ENCODE results near the gene ITGB4.

The ITGB4 gene

DNA sequence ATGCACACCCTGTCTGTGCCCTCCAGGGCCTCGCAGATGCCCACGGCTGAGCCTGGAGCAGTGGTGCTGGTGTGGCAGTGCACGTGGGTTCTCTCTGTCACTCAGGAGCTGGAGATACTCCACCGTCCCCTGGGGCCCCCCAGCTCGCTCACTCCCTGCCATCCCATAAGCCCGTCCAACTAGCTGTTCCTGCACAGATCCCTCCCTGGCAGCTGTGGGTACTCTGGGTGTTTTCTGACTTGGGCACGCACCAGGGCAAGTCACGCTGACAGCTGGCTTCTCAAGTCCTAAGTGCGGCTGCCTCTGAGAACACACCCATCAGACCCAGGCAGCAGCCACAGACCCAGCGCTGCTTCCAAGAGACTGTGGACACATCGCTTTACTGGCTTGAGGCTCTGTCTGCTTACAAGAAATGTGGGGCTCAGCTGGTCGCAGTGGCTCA, 25.4 kb upstream of the ITGB4 start:
- no peak for FAIRE-seq
- DNase-seq (ENCODE audit: extremely low spot score, insufficient read length, low read depth): no peak

DNA sequence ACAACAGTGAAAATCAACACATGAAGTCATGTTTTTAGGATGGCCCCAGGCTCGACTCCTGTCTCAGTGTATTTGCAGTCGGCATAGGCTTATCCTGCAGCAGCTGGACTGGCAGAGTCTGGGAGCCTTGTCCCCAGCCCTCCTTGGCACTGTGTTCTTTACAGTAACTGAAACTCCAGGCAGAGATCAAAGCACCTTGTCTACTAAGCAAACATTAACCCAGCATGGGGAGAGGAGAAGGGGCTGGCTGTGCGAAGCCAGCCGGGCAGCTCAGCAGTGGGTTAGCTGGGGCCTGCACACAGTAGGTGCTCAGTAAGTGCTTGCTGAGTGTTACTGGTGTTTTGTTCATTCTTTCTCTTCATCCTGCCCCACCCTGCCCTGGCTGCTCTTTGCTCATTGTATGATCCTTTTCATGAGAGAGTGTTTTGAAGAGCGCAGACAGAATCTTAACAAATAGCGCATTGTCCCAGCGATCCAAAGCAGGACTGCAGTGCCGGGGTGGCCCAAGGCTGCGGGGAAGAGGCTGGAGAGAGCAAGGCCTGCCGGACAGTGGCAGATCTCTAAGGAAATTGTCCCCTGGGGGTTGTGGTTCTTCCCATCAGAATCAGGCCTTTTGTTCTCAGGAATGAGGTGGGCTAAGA, 23.5 kb upstream of the ITGB4 start:
- FAIRE-seq (no peak), DNase-seq (ENCODE audit: extremely low spot score, insufficient read length, low read depth) (no peak)

DNA sequence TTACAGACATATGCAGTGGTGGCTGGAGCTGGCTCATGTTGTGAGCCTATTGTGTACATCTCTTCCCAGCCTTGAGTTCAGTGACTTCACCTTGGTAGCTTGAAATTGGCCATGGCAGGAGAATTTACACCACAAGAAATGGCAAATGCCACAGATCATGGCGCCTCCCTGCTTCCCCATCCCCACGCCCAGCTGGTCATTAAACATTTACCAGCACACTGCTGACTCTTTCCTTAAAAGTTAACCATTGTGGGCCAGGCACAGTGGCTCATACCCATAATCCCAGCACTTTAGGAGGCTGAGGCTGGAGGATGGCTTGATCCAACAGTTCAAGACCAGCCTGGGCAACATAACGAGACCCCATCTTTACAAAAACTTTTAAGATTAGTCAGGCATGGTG, 22.6 kb upstream of the ITGB4 start:
- no peak for DNase-seq (ENCODE audit: extremely low spot score, insufficient read length, low read depth)
- FAIRE-seq: no peak

DNA sequence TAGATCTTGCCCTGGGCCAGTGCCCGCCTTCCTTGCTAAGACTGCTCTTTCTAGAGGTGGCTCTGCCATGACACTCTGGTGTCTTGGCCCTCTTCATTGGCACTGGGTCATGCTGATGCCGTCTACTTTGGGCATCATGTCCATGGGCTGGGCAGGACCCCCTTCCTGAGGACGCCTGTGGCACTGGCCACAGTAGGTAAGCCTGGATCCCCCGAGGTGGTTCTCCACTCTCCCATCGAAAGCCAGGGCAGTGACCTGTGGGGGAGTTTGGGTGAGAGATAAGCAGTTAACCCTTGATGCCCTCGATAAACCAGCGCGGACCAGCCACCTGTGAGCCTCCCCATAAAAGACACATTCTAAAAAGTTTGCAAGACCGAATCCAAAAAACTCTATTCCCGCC, 20.0 kb upstream of the ITGB4 start:
- DNase-seq (ENCODE audit: extremely low spot score, insufficient read length, low read depth) (no peak), FAIRE-seq (no peak)

DNA sequence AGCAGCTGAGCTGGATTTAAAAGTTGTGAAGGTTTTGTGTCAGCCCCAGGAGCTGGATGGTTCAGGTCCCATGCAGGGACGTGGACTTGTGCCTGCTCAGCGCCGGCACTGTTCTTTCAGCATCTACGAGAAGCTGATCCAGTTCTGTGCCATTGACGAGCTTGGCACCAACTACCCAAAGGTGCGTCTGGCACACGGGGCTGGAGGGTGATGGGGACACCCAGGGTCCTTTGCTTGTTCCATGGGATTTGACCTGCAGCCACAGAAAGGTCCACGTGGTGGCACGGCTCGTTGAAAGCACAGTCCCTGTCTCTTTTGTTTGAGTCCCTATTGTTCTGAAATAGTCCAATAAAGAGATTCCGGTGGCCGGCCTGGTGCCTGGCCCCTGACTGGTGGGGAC, 18.1 kb upstream of the ITGB4 start:
- FAIRE-seq (no peak), DNase-seq (ENCODE audit: extremely low spot score, insufficient read length, low read depth) (no peak)

DNA sequence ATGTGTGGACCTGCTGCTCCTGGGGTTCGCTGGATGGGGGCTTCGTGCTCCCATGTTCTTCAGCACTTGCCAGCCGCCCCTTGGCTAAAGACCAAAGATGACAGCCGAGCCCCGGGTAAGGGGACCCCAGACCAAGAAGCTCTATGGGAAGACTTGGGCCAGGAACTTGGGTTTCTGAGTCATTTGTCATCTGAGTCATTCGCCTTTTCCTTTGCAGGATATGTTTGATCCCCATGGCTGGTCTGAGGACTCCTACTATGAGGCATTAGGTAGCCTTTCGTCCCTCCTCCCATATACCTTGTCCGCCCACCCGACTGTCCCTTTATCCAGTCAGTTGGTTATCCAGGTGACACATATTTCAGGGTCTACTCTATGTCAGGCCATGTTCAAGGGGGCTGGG, 17.7 kb upstream of the ITGB4 start:
- FAIRE-seq (no peak), DNase-seq (ENCODE audit: extremely low spot score, insufficient read length, low read depth) (no peak)

DNA sequence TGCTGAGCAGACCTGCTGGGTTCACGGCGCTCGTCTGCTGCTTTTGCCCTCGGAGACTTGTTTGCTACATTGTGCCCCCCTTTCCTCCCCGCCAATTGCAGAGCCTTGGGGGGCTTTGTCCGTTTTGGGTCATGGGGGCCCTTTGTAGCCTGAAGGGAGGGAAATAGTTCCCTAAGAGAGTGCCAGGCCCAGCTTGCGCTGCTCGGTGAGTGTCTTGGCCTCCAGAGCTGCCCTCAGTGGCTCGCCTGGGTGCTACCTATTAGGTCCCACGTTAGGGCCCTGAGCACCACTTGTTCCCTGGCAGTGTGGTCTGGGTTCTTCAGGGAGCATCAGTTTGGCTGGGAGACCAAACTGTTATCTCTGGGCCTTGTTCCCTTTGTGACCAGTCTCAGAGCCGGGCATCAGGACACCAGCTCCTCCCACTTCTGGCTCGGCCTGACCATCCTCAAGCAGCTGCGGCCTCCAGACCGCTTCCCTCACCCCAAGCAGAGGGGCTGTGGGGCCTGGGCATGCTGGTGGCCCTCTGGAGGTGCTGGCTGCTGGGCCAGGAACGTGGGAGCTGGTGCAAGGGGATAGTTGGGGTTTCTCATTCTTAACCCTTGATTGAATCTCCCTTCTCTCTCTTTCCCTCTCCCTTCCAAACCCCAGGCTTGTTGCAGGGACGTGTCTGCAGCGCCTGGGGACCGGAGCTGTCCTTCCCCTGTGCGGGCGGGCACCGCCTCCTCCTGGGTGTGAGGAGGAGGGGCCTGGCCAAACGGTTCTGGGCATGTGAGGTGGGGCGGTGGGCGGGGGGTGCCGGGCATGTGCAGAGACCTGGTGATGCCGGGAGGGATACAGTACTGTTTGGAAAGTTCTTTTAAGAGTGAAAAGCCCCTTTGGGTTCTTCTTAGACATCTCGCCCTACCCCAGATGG, 16.0 kb upstream of the ITGB4 start:
- DNase-seq (ENCODE audit: extremely low spot score, insufficient read length, low read depth) (no peak), FAIRE-seq (no peak)

DNA sequence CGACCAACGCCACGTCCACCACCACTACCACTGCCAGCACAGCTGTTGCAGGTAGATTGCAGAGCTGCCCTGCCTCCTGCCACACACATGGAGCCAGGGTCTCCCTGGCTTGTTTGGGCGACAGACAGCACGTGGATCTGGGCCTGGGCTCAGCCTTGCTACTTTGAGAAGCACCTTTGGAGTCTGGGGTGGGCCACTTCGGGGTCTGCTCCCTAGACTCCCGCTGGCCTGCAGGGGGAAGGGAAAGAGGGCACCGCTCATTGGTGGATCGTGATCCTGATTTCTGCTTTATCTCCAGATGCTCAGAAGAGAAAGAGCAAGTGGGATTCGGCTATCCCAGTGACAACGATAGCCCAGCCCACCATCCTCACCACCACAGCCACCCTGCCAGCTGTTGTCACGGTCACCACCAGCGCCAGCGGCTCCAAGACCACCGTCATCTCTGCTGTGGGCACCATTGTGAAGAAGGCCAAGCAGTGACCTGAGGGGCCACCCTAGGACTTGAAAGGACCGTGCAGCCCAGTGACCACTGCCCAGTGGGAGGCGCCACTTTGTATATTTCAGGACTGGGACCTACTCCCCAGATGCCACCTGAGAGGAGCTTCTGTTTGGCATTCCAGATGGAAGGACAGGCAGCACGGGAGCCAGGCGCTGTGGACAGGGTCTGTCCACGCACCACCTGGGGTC, 15.1 kb upstream of the ITGB4 start:
- no peak for DNase-seq (ENCODE audit: extremely low spot score, insufficient read length, low read depth)
- FAIRE-seq: no peak

DNA sequence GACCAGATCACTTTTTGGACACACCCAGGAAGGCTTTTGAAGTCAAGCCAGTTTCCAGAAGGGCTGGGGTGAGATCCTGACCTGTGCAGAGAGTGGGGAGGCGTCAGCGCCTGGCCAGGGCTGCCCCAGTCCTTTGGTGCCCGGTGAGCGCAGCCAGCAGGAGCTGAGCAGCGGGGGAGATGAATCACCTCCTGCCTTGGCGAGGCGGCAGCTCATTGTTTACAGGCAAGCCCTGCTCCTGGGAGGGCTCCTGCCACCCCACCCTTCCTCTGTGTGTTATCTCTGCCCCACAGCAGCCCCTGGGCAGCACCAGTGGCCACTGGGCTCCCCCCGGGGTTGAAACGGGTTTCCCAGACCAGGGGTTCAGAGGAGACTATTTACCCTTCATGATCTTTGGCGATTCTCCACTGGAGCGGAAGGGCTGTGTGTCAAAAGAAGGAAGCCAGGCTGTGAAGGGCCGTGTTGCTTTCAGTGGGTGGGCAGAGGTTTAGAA, 14.1 kb upstream of the ITGB4 start:
- no peak for DNase-seq (ENCODE audit: extremely low spot score, insufficient read length, low read depth)
- no peak for FAIRE-seq

DNA sequence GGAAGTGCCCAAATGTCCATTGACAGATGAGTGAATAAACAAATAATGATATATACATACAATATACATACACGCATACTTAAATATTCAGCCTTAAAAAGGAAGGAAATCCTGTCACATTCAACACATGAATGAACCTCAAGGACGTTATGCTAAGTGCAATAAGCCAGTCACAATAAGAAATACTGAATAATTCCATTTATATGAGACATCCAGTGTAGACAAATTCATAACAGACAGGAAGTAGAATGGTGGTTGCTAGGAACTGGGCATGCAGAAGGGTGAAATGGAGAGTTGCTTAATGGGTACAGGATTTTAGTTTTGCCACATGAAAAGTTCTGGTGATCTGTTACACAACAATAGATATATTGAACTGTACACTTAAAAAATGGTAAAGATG, 8.8 kb upstream of the ITGB4 start:
- no peak for DNase-seq (ENCODE audit: extremely low spot score, insufficient read length, low read depth)
- no peak for FAIRE-seq

DNA sequence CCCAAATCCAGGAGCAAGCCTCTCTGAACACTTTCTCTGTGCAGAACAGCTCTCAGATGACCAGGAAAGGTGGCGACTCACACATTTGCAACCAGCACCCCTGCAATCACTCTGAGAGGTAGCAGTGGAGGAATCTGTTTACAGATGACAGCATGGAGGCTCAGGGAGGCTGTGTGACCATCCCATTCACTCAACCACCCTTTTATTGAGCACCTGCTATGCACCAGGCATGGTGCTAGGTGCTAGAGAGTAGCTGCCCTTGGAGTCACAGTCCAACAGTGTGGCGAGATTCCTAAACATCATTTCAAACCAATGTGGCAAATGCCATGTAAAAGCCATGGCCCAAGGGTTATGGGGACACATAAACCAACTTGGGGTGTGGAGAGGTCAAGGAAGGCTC, 1.5 kb upstream of the ITGB4 start:
- no peak for FAIRE-seq

DNA sequence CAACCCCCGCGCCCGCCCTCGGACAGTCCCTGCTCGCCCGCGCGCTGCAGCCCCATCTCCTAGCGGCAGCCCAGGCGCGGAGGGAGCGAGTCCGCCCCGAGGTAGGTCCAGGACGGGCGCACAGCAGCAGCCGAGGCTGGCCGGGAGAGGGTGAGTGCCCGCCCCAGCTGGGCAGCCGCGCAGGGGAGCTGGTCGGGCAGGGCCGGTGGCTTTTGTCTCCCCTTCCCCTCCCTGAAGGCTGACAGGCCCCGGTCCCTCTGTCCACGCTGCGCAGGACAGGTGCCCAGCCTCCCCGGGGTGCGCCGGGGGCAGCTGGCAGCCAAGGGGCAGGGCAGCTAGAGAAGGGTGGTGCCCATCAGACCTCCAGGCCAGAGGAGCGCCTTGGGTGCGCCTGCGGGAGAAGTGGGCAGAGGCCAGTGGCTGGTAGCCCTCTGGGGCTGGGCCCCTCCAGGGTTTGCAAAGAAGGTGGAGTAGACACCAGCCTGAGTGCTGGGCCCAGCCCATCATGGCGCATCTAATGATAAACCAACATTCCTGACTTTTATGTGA, 278 bp downstream of the ITGB4 start:
- DNase-seq (ENCODE audit: extremely low spot score, insufficient read length, low read depth) (no peak), FAIRE-seq (no peak)

More for the DNA sequence above, 1.5 kb upstream of the ITGB4 start:
- no peak for DNase-seq (ENCODE audit: extremely low spot score, insufficient read length, low read depth)

DNA sequence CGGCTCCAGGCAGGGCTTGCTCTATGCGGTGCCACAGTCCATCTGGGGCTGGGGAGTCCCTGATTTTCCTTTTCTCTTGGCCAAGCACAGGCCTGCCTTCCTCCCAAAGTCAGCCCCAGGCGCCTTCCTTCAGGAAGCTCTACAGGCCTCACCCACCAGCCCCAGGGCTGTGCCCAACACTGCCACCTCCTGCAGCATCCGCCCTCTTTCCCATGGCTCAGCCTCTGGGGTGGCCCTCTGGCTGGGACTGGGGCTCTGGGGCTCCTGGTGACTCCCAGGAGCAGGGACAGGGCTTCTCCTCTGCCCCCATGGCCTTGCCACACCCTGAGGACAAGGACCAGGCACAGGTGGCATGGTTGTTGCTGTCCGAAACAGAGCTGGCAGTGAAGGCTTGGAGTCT, 817 bp downstream of the ITGB4 start:
- DNase-seq (ENCODE audit: extremely low spot score, insufficient read length, low read depth): no peak
- FAIRE-seq: no peak

DNA sequence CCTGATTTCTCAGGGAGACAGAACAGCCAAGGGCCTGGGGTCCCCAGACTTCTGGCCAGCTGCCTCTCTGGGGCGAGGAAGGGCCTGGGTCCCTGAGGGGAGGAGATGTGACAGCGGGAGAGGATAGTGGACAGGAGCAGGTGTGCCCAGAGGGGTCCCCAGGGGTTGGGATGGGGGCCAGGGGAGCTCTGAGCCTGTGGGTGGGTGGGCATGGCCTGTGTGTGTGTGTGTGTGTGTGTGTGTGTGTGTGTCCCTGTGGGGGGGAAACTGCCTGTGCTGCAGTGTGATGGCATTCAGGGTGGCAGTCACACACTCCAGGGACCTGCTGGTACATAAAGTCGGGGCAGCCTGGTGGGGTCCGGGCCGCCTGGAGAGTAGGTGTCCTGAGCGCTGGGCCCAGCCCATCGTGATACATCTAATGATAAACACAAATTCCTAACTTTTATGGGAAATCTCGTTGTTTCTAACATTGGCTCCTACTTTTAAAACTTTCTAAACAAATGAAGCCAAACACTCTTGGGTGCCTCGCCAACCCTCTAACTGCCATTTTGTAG, 1.4 kb downstream of the ITGB4 start:
- DNase-seq (ENCODE audit: extremely low spot score, insufficient read length, low read depth) (no peak), FAIRE-seq (no peak)

DNA sequence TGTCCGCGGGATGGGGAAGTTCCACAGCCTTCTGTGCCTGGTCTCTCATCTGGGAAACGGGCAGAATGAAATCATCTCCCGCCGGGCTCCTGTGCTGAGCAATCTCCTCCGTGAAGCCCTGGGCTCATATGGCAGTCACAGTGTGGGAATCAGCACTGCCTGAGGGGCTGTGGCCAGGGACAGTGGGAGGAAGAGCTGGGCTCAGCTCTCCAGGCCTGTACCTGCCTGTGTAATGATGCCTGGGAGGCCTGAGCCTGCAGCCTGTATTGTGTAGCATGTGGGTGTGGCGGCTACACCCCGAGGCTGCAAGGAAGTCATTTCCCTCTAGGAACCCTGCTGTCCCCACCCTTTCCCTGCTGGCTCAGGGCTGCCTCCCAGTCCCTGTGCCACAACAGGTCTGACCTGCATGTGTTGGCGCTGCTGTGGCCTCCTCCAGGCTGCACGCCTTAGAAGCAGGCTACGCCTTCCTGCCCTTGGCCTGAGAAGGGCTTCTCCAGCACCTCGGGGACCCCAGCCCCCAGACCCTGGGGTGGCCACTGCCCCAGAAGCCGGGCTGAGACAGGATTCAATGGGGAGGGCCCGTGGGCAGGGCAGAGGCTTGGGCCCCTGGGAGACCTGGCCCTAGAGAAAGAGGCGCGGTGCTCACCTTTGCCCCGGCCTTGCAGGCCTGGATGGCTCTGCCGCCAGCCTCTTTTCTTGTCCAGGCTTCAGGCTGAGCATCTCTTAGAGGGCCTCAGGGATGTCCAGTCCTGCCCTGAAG, 2.1 kb downstream of the ITGB4 start:
- no peak for FAIRE-seq
- DNase-seq (ENCODE audit: extremely low spot score, insufficient read length, low read depth): no peak

DNA sequence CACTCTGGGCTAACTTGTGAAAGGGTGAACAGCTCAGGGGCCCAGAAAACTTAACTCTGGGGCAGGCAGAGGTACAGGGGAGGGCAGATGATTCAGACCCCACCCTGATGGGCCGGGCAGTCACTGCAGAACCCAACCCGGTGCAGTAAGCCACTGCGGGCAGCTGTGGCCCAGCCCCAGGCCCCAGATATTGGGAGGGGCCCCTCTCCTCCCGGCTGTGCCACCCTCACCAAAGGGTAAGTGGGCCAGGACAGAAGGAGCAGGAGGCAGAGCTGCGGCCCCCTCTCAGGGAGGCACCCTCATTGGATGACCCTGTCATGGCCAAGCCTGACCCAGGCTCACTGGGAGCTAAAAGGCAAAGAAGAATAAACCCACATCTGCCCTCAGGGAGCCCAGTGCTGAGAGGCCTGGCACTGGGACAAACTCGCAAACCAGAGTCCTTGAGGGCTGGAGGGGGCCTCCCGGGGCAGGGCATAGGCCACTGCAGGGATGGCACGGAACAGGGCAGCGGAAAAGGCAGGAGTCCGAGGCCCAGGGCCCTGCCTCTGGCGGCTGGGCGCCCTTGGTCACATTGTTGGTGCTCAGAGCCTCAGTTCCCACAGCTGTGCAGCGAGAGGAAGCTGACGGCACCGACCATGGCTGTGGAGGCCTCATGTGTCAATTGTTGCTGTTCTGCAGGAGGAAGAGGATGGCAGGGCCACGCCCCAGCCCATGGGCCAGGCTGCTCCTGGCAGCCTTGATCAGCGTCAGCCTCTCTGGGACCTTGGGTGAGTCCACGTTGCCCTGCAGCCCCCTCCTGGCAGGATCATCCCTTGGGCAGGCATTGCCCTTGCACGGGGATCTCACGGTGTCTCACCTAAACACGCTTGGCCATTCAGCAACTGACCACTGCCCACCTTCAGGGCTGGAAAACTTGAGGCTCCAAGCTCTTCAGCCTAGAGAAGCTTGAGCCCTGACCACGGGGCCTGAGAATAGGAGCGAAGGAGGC, 3.1 kb downstream of the ITGB4 start:
- FAIRE-seq (no peak), DNase-seq (ENCODE audit: extremely low spot score, insufficient read length, low read depth) (no peak)

DNA sequence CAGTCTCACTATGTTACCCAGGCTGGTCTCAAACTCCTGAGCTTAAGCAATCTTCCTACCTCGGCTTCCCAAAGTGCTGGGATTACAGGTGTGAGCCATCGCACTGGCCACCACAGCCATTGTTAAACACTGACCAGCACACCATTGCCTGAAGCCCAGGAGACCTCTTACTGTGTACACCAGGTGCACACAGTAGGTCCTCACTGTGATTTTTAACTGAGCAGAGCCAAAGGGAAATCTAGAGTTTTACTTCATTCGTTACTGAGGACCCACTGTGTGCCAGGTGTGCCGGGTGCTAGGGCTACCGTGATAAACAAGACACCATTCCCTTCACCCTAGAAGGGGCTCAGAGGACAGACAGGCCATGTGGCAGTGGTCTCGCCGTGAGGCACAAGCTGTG, 4.2 kb downstream of the ITGB4 start:
- no peak for DNase-seq (ENCODE audit: extremely low spot score, insufficient read length, low read depth)

DNA sequence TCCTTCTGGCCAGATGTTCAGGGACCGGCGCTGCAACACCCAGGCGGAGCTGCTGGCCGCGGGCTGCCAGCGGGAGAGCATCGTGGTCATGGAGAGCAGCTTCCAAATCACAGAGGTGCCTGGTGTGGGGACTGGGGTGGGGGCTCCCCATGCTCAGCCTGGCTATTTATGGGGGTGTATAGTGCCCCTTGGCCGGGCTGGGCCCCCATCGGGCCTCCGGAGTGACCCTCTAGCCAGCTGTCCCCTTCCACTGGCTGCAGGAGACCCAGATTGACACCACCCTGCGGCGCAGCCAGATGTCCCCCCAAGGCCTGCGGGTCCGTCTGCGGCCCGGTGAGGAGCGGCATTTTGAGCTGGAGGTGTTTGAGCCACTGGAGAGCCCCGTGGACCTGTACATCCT, 6.1 kb downstream of the ITGB4 start:
- FAIRE-seq (no peak), DNase-seq (ENCODE audit: extremely low spot score, insufficient read length, low read depth) (no peak)

More for the DNA sequence above, 4.2 kb downstream of the ITGB4 start:
- FAIRE-seq: no peak

All from GM18507 (cell line).